Adipose tissue (tissue), 3 donors: ENCODE results near the gene LRIT1. TPM values are rescaled to one million over a fixed set of nuclear protein-coding genes. Genes with fewer than 3 reads are reported as not detected.

Experiments
- H3K27ac ChIP-seq: one replicate; pipeline ENCODE4 v1.5.1; 2013; ENCODE audit warnings: low read depth, low read length
- WGBS, 3 donors: extraction: QIAGEN DNeasy Blood & Tissue Kit; methylation state at CpG; one replicate each; pipeline ENCODE4 v1.1.7; 2013; 5-methylcytosine and 5-hydroxymethylcytosine counted together
- polyA plus RNA-seq, 3 donors: library from polyadenylated mRNA; stranded (reverse); fragments of 200-250 nt; gene quantifications; one replicate each; pipeline ENCODE4 v1.2.3, GENCODE V29; 2013
- donor health status: healthy with polysubstance abuse.
- donor health status: Bipolar disorder and iron deficiency.
- donor health status: healthy.

Gene LRIT1
- polyA plus RNA-seq, 3 donors: not detected

- WGBS, 3 donors: 35 to 38% (median 36%) methylated on average over 35 of the region's 35 CpGs
Measured at GRCh38 chr10:84256510-84257342, 15.4 kb upstream of the LRIT1 start.

DNA sequence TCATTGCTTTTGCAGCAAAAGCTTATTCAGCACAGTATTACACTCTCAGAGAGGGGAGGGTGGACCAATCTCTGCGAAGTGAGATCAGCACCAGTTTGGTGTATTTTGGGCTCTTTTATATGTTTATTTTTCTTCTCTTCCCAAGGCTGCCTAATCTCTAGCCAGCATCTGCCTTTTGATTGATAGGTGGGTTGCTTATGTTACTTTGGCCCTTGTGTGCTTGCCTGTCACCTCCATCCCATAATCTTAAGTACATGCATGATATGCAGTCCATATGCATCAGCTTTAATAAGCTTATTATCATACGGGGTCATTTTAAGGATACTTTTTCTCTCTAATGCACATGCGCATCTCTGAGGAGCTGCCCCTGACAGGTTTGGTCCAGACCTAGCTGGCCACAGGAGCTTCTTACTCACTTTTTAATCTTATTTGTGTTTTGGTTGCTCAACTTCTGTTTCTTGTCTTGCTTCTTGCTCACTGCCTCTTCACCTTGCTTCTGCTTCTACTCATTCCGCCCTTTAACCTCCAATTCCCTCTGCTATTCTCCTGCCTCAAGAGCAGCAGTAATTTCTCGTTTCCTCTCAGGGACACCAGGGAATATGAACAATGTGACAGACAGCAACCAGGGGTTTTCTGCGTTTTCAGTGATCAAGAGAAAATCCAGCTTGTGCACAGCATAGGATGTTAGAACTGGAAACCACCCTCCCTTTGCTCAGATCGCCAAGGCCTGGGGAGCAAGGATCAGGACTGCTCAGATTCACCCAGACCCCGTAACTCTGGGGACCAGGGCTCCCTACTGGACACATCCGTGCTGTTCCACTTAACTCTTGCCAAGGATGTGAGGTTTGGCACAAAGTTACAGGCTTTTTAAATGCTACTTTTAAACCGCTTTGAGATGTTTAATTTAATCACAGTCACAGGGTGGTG, 13.5 kb upstream of the LRIT1 start:
- WGBS, 3 donors: 49 to 56% (median 54%) methylated on average over 10 of the region's 10 CpGs
- H3K27ac ChIP-seq: no peak overlapping the region

More at GRCh38 chr10:84256510-84257342, 15.4 kb upstream of the LRIT1 start:
- H3K27ac ChIP-seq: no peak overlapping the region

- H3K27ac ChIP-seq: no peak overlapping the region
- WGBS, 3 donors: 74 to 82% (median 82%) methylated on average over 12 of the region's 12 CpGs
Measured at GRCh38 chr10:84248794-84249193, 7.4 kb upstream of the LRIT1 start.

GRCh38 chr10:84247496-84247895, 6.2 kb upstream of the LRIT1 start:
- 74 to 84% (median 79%) methylated on average over 6 of the region's 6 CpGs for WGBS, 3 donors
- H3K27ac ChIP-seq: no peak overlapping the region

GRCh38 chr10:84244651-84245270, 3.4 kb upstream of the LRIT1 start, which contains the start of gene RGR:
TSS of gene RGR (plus strand) at chr10:84245053. CDS start at chr10:84245091, 38 bp downstream.
- 40 to 62% (median 62%) methylated on average over 9 of the region's 9 CpGs for WGBS, 3 donors
- H3K27ac ChIP-seq: no peak within 1 kb of the TSS

DNA sequence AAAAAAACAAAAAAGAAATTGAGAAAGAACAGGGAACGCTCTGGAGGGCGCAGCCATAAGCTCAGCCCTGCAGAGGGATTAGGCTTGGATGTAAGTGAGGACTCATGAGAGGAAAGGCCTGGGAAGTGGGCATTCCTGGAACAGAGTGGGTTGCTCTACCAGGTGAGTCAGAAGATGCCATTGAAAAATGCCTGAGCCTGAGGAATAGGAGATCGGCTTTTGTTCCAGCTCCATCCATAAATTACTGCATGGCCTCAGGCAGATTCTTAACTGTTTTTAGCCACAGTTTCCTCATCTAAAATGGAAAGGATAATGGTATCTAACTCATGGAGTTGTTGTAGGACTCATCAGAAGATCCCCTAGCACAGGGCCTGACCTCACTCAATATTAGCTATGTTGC, 2.4 kb upstream of the LRIT1 start:
- 91 to 100% (median 91%) methylated on average over 3 of the region's 3 CpGs for WGBS, 3 donors
- no peak overlapping the region for H3K27ac ChIP-seq

DNA sequence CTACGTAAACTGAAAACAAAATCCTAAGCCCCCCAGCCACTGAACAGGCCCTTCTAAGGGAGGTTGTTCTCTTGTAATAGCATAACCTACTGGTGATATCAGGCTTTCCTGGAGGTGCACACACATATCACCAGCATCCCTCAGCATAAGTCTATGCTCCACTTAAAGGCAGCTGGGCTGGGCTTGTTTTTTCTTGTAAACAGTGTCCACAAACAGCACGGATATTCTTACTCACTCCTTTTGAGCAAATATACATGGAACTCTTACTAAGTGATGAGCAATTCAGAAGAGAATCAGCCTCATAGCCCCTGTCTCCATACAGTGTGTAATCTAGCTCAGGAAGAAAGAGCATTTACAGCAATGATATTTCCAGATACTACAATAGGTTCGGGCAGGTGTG, 2.4 kb downstream of the LRIT1 start:
- 78 to 88% (median 85%) methylated on average over 3 of the region's 3 CpGs for WGBS, 3 donors
- H3K27ac ChIP-seq: no peak overlapping the region

- no peak overlapping the region for H3K27ac ChIP-seq
- 44 to 61% (median 50%) methylated on average over 40 to 52 of the region's 52 CpGs for WGBS, 3 donors
Measured at GRCh38 chr10:84237199-84238051, 3.9 kb downstream of the LRIT1 start.

- 77 to 78% (median 77%) methylated on average over 6 of the region's 6 CpGs for WGBS, 3 donors
- no peak overlapping the region for H3K27ac ChIP-seq
Measured at GRCh38 chr10:84236807-84237198, 4.5 kb downstream of the LRIT1 start.

- H3K27ac ChIP-seq: no peak overlapping the region
- 74 to 78% (median 76%) methylated on average over 4 of the region's 4 CpGs for WGBS, 3 donors
Measured at GRCh38 chr10:84235096-84235495, 6.2 kb downstream of the LRIT1 start.

- WGBS, 3 donors: 79 to 92% (median 82%) methylated on average over 4 of the region's 4 CpGs
- no peak overlapping the region for H3K27ac ChIP-seq
Measured at GRCh38 chr10:84234479-84234878, 6.9 kb downstream of the LRIT1 start.

- 73 to 90% (median 87%) methylated on average over 4 of the region's 4 CpGs for WGBS, 3 donors
- no peak overlapping the region for H3K27ac ChIP-seq
Measured at GRCh38 chr10:84233940-84234339, 7.4 kb downstream of the LRIT1 start.

DNA sequence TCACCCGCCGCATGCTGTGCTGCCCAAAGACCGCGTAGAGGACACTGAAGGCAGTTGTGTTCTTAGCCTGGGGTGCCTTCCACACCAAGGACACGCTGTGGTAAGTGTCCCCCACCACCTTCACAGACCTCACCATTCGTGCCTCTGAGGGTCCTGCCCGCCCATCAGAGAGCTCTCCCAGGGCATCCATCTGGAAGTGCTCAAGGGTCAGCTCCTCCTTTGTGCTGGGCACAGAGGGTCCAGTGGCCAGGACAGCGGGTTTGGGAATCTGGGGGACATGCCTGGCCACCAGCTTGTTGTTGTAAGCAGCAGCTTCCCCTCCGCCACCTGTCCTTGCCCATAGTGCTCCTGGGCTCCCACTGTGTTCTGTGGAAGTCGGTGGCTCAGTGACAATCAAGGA, 9.0 kb downstream of the LRIT1 start:
- H3K27ac ChIP-seq: no peak overlapping the region
- WGBS, 3 donors: 85 to 89% (median 87%) methylated on average over 10 of the region's 10 CpGs

DNA sequence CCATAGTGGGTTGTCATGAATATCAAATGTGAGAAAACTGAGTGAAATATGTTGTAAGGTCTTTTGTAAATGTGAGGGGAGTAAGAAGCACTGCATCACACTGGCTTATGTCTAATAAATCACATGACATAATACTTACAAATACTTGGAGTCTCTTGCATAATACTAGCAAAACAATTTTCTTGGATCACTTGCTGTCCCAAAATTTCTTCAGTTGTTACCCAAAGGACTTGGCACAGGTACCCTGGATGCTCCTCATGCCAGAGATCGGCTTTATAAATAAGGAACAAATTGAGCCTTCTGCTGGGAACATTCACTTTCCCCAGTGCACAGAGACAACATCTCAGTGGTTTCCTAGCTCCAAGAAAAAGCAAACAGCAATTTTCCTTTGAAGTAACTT, 11.0 kb downstream of the LRIT1 start:
- 64 to 73% (median 69%) methylated on average over 1 of the region's 1 CpG for WGBS, 3 donors

GRCh38 chr10:84227810-84228209, 13.5 kb downstream of the LRIT1 start:
- WGBS, 3 donors: 66 to 76% (median 67%) methylated on average over 4 of the region's 4 CpGs
- H3K27ac ChIP-seq: no peak overlapping the region

More for the DNA sequence above, 11.0 kb downstream of the LRIT1 start:
- H3K27ac ChIP-seq: no peak overlapping the region

DNA sequence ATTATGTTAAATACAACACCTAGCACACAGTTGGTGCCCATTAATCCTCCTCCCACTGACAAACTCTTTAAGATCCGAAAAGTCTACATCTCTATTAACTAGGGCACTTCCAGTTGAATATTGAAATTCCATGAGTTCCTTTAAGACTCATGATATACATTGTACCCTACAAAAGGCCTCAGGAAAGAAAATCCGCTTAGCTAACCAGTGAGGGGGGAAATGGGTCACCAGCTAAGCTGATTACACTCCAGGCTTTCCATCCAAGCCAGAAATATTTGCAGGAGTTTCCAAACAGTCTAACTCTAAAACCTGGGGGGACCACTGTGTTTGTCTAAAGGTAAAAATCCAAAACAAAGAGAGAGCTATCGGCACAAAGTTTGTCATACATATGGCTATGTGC, 14.7 kb downstream of the LRIT1 start:
- 61 to 84% (median 76%) methylated on average over 3 of the region's 3 CpGs for WGBS, 3 donors
- no peak overlapping the region for H3K27ac ChIP-seq

- no peak within 1 kb of the TSS for H3K27ac ChIP-seq
- WGBS, 3 donors: 53 to 68% (median 66%) methylated on average over 6 of the region's 6 CpGs
Measured at GRCh38 chr10:84225427-84226173, 15.7 kb downstream of the LRIT1 start, which contains the start of gene LRIT2. TSS of gene LRIT2 (minus strand) at chr10:84225544. CDS start at chr10:84225520, 24 bp downstream.
